Activated T-helper 1 cell treated with anti-CD3 and anti-CD28 coated beads, Interleukin-12 subunit alpha, Interleukin-12 subunit beta, Interleukin-2, Interleukin-4 antibody, amounts not matched to agents 30 ng/mL and 10 ng/mL and 1 ng/mL, durations not matched to agents 14 hours and 24 hours and 36 hours (primary cell): Measurements from ENCODE around the gene FOLR2. TPM values are rescaled to one million over a fixed set of nuclear protein-coding genes. Genes with fewer than 3 reads are reported as not detected.

Experiments used
- DNase-seq: peaks from one replicate; pipeline ENCODE4 v3.0.0; 2021; ENCODE audit warnings: low spot score
- H3K27ac Mint-ChIP-seq: one replicate; pipeline ENCODE4 v1.8.0; 2021; ENCODE audit warnings: mild to moderate bottlenecking, mixed read lengths
- H3K27me3 Mint-ChIP-seq: one replicate; pipeline ENCODE4 v1.8.0; 2022; ENCODE audit warnings: mild to moderate bottlenecking, moderate library complexity, mixed read lengths; ENCODE audit not compliant: insufficient read depth
- H3K36me3 Mint-ChIP-seq: one replicate; pipeline ENCODE4 v1.8.0; 2021; ENCODE audit warnings: low read depth, mixed read lengths
- H3K4me1 Mint-ChIP-seq: one replicate; pipeline ENCODE4 v1.8.0; 2021; ENCODE audit warnings: low read depth, mixed read lengths
- H3K4me3 Mint-ChIP-seq: one replicate; pipeline ENCODE4 v1.8.0; 2021; ENCODE audit warnings: mild to moderate bottlenecking, moderate library complexity, mixed read lengths
- H3K9me3 Mint-ChIP-seq: one replicate; pipeline ENCODE4 v1.8.0; 2021; ENCODE audit warnings: mixed read lengths
- intact Hi-C: fragments of 100-400 bp; cut with micrococcal nuclease; formaldehyde crosslinking; loops from one replicate; pipeline ENCODE4 v1.15.1; 2024
- total RNA-seq: library from RNA; stranded (reverse); gene quantifications from 2 replicates; pipeline ENCODE4 v1.2.3, GENCODE V29; 2022

FOLR2 gene
- total RNA-seq, 1 donor from 2014 or later: not detected

GRCh38 chr11:72243173-72244059 is 26.8 kb downstream of the FOLR2 start:
- H3K36me3 Mint-ChIP-seq: peaks cover 11% of the 10 kb centered on the region
- peak overlapping the region; percentile 46 for H3K27ac Mint-ChIP-seq
- H3K9me3 Mint-ChIP-seq: no peaks in the 10 kb centered on the region
- H3K4me1 Mint-ChIP-seq: peaks cover 19% of the 10 kb centered on the region
- H3K27me3 Mint-ChIP-seq: peaks cover 52% of the 10 kb centered on the region
- intact Hi-C loops: no loop called here
- no peak overlapping the region for H3K4me3 Mint-ChIP-seq
- DNase-seq: no peak

- Mint-ChIP-seq H3K27me3 (peaks cover 50% of the 10 kb centered on the region), H3K27ac (peak within 1 kb of the TSS; percentile 46), H3K4me3 (no peak within 1 kb of the TSS), H3K9me3 (no peaks in the 10 kb centered on the region), H3K36me3 (peaks cover 7% of the 10 kb centered on the region), H3K4me1 (peaks cover 19% of the 10 kb centered on the region)
- intact Hi-C loops: no loop called here
- no peak for DNase-seq
Measured at GRCh38 chr11:72244060-72244360, 27.4 kb downstream of the FOLR2 start, which contains the start of gene PHOX2A. Gene PHOX2A, minus strand, starts transcription at chr11:72244176. Its CDS starts 172 bp downstream, at chr11:72244004.

- intact Hi-C loops: no loop called here
- peaks cover 19% of the 10 kb centered on the region for H3K4me1 Mint-ChIP-seq
- no peaks in the 10 kb centered on the region for H3K9me3 Mint-ChIP-seq
- H3K4me3 Mint-ChIP-seq: no peak overlapping the region
- peaks cover 7% of the 10 kb centered on the region for H3K36me3 Mint-ChIP-seq
- peaks cover 50% of the 10 kb centered on the region for H3K27me3 Mint-ChIP-seq
- H3K27ac Mint-ChIP-seq: no peak overlapping the region
- no peak for DNase-seq
Measured at GRCh38 chr11:72244361-72245262, 28.0 kb downstream of the FOLR2 start.

GRCh38 chr11:72245263-72245816 is 28.7 kb downstream of the FOLR2 start:
- H3K4me1 Mint-ChIP-seq: peaks cover 17% of the 10 kb centered on the region
- no peak overlapping the region for H3K27ac Mint-ChIP-seq
- no peak overlapping the region for H3K4me3 Mint-ChIP-seq
- peaks cover 5% of the 10 kb centered on the region for H3K36me3 Mint-ChIP-seq
- peaks cover 52% of the 10 kb centered on the region for H3K27me3 Mint-ChIP-seq
- no peaks in the 10 kb centered on the region for H3K9me3 Mint-ChIP-seq
- DNase-seq: no peak
- intact Hi-C loops: no loop called here

- DNase-seq: no peak
- Mint-ChIP-seq H3K36me3 (peaks cover 2% of the 10 kb centered on the region), H3K4me1 (peaks cover 9% of the 10 kb centered on the region), H3K27me3 (peaks cover 33% of the 10 kb centered on the region), H3K27ac (no peak overlapping the region), H3K9me3 (no peaks in the 10 kb centered on the region), H3K4me3 (no peak overlapping the region)
- intact Hi-C loops: no loop called here
Measured at GRCh38 chr11:72247584-72247983, 31.0 kb downstream of the FOLR2 start.

- no peaks in the 10 kb centered on the region for H3K4me1 Mint-ChIP-seq
- H3K36me3 Mint-ChIP-seq: no peaks in the 10 kb centered on the region
- DNase-seq: no peak
- H3K4me3 Mint-ChIP-seq: no peak overlapping the region
- H3K9me3 Mint-ChIP-seq: no peaks in the 10 kb centered on the region
- H3K27ac Mint-ChIP-seq: no peak overlapping the region
- peaks cover 25% of the 10 kb centered on the region for H3K27me3 Mint-ChIP-seq
- intact Hi-C loops: no loop called here
Measured at GRCh38 chr11:72249961-72250360, 33.4 kb downstream of the FOLR2 start.

GRCh38 chr11:72250661-72251464 is 34.3 kb downstream of the FOLR2 start:
- peaks cover 29% of the 10 kb centered on the region for H3K27me3 Mint-ChIP-seq
- no peak overlapping the region for H3K4me3 Mint-ChIP-seq
- intact Hi-C loops: no loop called here
- no peaks in the 10 kb centered on the region for H3K36me3 Mint-ChIP-seq
- no peak overlapping the region for H3K27ac Mint-ChIP-seq
- DNase-seq: no peak
- no peaks in the 10 kb centered on the region for H3K4me1 Mint-ChIP-seq
- H3K9me3 Mint-ChIP-seq: no peaks in the 10 kb centered on the region

GRCh38 chr11:72251614-72252013 is 35.0 kb downstream of the FOLR2 start:
- Mint-ChIP-seq H3K27ac (no peak overlapping the region), H3K27me3 (peaks cover 33% of the 10 kb centered on the region), H3K4me3 (no peak overlapping the region), H3K4me1 (no peaks in the 10 kb centered on the region), H3K9me3 (no peaks in the 10 kb centered on the region), H3K36me3 (no peaks in the 10 kb centered on the region)
- intact Hi-C loops: no loop called here
- DNase-seq: no peak

GRCh38 chr11:72253392-72253791 is 36.8 kb downstream of the FOLR2 start:
- Mint-ChIP-seq H3K27me3 (peaks cover 28% of the 10 kb centered on the region), H3K36me3 (no peaks in the 10 kb centered on the region), H3K9me3 (no peaks in the 10 kb centered on the region)

GRCh38 chr11:72254299-72254993 is 37.9 kb downstream of the FOLR2 start:
- Mint-ChIP-seq H3K9me3 (no peaks in the 10 kb centered on the region), H3K27me3 (peaks cover 24% of the 10 kb centered on the region), H3K36me3 (no peaks in the 10 kb centered on the region), H3K4me3 (no peak overlapping the region), H3K27ac (no peak overlapping the region), H3K4me1 (no peaks in the 10 kb centered on the region)
- intact Hi-C loops: no loop called here
- DNase-seq: no peak

More at GRCh38 chr11:72253392-72253791, 36.8 kb downstream of the FOLR2 start:
- H3K4me1 Mint-ChIP-seq: no peaks in the 10 kb centered on the region
- intact Hi-C loops: no loop called here
- H3K4me3 Mint-ChIP-seq: no peak overlapping the region
- no peak for DNase-seq
- no peak overlapping the region for H3K27ac Mint-ChIP-seq

GRCh38 chr11:72257570-72257969 is 41.0 kb downstream of the FOLR2 start:
- Mint-ChIP-seq H3K9me3 (no peaks in the 10 kb centered on the region), H3K4me1 (peaks cover 3% of the 10 kb centered on the region), H3K36me3 (no peaks in the 10 kb centered on the region), H3K27me3 (peaks cover 17% of the 10 kb centered on the region), H3K4me3 (no peak overlapping the region), H3K27ac (no peak overlapping the region)
- intact Hi-C loops: no loop called here
- DNase-seq: no peak

- Mint-ChIP-seq H3K9me3 (no peaks in the 10 kb centered on the region), H3K27me3 (peaks cover 19% of the 10 kb centered on the region), H3K27ac (no peak overlapping the region), H3K36me3 (no peaks in the 10 kb centered on the region), H3K4me1 (peaks cover 10% of the 10 kb centered on the region), H3K4me3 (no peak overlapping the region)
- intact Hi-C loops: no loop called here
- DNase-seq: no peak
Measured at GRCh38 chr11:72259490-72259889, 42.9 kb downstream of the FOLR2 start.
